ENCODE data around the gene PRRC1. TPM values are rescaled to one million over a fixed set of nuclear protein-coding genes. Genes with fewer than 3 reads are reported as not detected.

PRRC1 gene
- total RNA-seq, result 38.1 and 48.7 TPM in 2 replicates

GRCh38 chr5:127517480-127518318, at the start of gene PRRC1:
TSS of gene PRRC1 (plus strand) at chr5:127517640. CDS start at chr5:127523480, 5,840 bp downstream.

Other genes with a start within 250 kb of the PRRC1 start
- 0.09 and 0.36 TPM in 2 replicates for gene MEGF10, start 226.8 kb upstream of the PRRC1 start, total RNA-seq
- gene CTXN3, start 131.4 kb downstream of the PRRC1 start, total RNA-seq, result not detected in 2 replicates
- not detected in 2 replicates for gene CCDC192, start 185.8 kb downstream of the PRRC1 start, total RNA-seq

Data from endothelial cell of coronary artery (primary cell).